Activated CD4-positive, alpha-beta T cell treated with anti-CD3 and anti-CD28 coated beads, Interleukin-2, amount 50 U/mL, for 24 hours (primary cell): Measurements from ENCODE around the gene ZNF766.
"Not testable (repeated sequence)": the region's sequence is repeated elsewhere in the genome, so short reads cannot be mapped to it uniquely, and the experiment has no call there.

Source experiments
- DNase-seq, 2 donors: peaks; one replicate each; pipeline ENCODE4 v3.0.0-alpha.2; 2020; ENCODE audit warnings: low read depth in 1 of 2, low spot score in 1 of 2

ZNF766 gene

GRCh38 chr19:52274191-52274590, 4.8 kb downstream of the ZNF766 start:
- DNase-seq: no peak

GRCh38 chr19:52275988-52276387, 6.6 kb downstream of the ZNF766 start:
- no peak for DNase-seq

DNA sequence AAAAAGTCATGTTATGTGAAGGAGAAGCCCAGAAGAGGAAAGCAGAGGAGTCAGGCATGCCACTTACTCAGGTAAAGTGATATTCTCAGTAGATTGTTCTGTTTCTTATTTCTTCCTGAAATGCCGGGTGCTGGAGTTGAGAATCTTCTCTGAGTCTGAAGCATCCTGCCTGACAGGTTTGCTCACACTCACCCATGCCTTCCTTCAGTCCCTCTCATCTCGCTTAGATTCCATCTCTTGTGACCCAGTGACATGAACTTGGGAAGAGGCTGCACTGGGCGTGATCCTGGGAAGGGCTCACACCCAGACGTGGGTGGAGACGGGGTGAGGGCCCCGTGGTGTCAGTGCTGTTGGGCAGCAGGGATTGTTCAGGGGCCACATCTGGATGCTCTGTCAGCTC, 8.1 kb downstream of the ZNF766 start:
- DNase-seq: no peak

DNA sequence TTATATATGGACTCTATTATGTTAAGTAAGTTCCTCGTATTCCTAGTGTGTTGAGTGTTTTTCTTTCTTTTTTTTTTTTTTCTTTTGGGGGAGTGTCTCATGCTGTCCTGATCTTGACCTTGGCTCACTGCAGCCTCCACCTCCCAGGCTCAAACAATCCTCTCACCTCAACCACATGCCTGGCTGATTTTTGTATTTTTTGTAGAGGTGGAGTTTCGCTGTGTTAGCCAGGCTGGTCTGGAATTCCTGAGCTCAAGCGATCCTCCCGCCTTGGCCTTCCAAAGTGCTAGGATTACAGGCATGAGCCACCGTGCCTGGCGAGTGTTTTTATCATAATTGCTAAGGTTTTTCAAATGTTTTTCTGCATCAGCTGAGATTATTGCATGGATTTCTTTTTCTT, 16.9 kb downstream of the ZNF766 start:
- DNase-seq: no peak

GRCh38 chr19:52291781-52292180, 22.4 kb downstream of the ZNF766 start:
- no peak for DNase-seq

GRCh38 chr19:52292946-52293345, 23.6 kb downstream of the ZNF766 start:
- DNase-seq: not testable (repeated sequence)

- DNase-seq: no peak
Observed at GRCh38 chr19:52296400-52296772, 27.0 kb downstream of the ZNF766 start.

GRCh38 chr19:52296773-52297600, 27.6 kb downstream of the ZNF766 start, which contains the start of gene ZNF480:
ZNF480 (plus strand) TSS chr19:52297169; CDS start chr19:52300413, 3,244 bp downstream.
- peak; percentile 41 to 68 for DNase-seq

- no peak for DNase-seq
Observed at GRCh38 chr19:52297601-52298364, 28.4 kb downstream of the ZNF766 start.

GRCh38 chr19:52307275-52307674, 37.9 kb downstream of the ZNF766 start:
- DNase-seq: no peak

GRCh38 chr19:52322429-52322828, 53.0 kb downstream of the ZNF766 start:
- DNase-seq: no peak

DNA sequence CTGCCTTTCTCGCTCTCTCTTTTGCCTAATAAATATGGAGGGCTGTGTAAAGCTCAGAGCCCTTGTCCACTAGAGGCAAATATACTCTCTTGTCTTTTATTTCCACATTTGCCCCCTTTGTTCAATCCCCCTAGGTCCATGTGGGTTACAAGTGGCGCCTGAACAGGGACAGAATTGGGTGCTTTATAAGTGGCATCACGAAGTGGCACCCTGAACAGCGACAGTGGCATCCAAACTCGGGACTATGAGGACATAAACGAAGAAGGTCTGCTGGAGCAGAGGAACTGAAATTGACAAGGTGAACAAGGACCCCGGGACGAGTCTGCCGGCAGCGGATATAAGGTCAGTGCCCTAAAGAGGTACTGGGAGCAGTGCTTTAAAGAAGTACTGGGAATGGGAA, 62.4 kb downstream of the ZNF766 start:
- DNase-seq: no peak

DNA sequence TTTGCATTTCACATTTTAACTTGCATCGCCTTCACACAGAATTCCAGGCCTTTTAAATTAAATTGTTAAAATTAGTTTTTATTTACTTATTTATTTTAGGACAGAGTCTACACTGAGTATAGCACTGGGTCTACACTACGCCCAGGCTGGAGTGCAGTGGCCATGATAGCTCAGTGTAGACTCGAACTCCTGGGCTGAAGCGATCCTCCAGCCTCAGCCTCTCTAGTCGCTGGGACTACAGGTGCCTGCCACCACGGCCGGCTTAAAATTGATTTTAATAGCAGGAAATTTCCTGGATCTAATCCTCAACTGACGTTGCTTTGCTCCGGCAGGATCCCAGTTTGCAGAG, 66.4 kb downstream of the ZNF766 start:
- no peak for DNase-seq

DNA sequence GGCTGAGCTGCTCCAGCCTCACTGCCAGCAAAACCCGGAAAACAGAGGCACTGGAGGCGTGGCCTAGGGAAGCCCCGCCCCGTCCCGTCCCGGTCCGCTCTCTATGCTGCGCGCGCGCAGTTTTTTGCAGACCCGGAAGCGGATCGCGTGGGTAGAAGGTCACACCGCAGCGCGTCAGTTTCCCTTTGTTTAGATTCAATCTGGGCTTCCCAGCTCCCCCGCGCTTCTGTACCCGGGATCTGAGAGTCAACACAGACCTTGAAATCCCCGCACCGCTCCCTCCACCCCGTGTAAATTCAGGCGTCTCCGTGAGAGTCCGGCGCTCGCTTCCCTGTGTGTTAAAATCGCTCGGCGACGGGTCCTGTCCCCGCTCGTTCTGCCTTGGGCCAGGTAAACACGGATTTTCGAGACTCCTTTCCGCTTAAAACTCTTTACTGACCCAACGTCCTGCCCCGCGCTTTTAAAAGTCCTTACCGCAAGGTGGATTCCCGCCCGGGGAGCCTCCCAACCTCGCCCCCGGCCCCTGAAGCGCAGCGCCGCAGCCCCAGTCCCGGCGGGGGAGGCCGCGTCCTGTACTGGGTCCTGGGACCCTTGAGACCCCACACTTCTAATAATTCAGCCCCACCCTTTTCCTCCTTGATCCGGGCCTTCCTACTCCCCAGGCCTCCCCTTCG, 66.9 kb downstream of the ZNF766 start, which contains the start of gene ZNF610:
Gene ZNF610, plus strand, starts transcription at position 127 of the 674 bp plus-strand sequence. CDS start 12,930 bp downstream, outside the sequence.
- peak; percentile 76 to 87 for DNase-seq

DNA sequence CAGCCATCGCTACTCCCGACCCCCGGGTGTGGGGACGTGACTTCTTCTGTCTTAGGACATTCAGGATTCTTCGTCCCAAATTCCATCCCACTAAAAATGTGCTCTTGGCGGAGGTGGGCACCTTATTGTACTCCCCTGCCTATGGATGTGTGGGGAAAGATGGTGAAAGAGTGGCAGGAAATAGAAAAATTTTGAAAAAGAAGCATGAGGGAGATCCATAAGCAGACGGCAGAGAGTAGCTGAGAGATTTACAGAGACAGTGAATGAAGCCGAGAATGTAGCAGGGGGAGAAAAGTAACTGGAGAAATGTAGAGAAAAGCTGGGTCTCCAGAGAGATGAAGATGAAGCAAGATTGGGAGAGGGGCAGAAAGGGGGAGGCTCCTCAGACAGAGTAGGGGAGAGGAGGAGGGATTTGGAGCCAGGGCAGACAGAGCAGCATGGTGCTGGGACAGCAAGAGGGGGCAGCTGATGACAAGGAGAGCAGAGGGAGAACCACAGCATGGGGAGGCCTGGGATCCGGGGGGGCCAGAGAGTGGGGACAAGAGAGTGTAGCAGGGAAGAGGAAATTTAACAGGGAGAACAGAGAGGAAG, 67.5 kb downstream of the ZNF766 start:
- DNase-seq: no peak

- DNase-seq: not testable (repeated sequence)
Observed at GRCh38 chr19:52339022-52339421, 69.6 kb downstream of the ZNF766 start.

GRCh38 chr19:52343548-52343947, 74.2 kb downstream of the ZNF766 start:
- peak; percentile 14 to 17 for DNase-seq

- DNase-seq: no peak
Observed at GRCh38 chr19:52345162-52345561, 75.8 kb downstream of the ZNF766 start.
